K562 (cell line): ENCODE measurements around the gene PHYHD1. TPM values are rescaled to one million over a fixed set of nuclear protein-coding genes. Genes with fewer than 3 reads are reported as not detected.

Experiments used
- ATAC-seq: fragments of 200-7000 bp; cut with Tn5 transposase; 3 replicates; pipeline ENCODE4 v1.9.1; 2020; ENCODE audit warnings: moderate library complexity
- BruUV-seq: library from RNA; stranded (reverse); fragments of 400-500 nt; replicated peaks from 2 replicates; lab custom pipeline; 2021; lab: Mats Ljungman, UMichigan
- CTCF ChIA-PET: fragments of 300-600 bp; formaldehyde crosslinking; extraction: SDS; loops from one replicate; lab custom pipeline; 2021; ENCODE audit warnings: low intra/inter-chr PET ratio; lab: Yijun Ruan, JAX
- POLR2A ChIA-PET: fragments of 300-600, 350-650 bp; sonication (Branson Sonifier 250); formaldehyde crosslinking; extraction: SDS; loops from one replicate; lab custom pipeline; 2021; ENCODE audit warnings: antibody characterized with exemption, inconsistent platforms; lab: Yijun Ruan, JAX
- DNase-seq, 4 experiments: peaks; one replicate each; pipeline versions ENCODE4 v3.0.0 to v3.0.0-alpha.2; 2011 to 2018; ENCODE audit warnings: low spot score in 3 of 4, mixed read lengths in 3 of 4; ENCODE audit errors: extremely low read depth in 1 of 4
- FAIRE-seq: peaks from 2 replicates; lab custom pipeline; 2011; peaks lifted over from hg19 to GRCh38; lab: Jason Lieb, UNC
- H2AFZ ChIP-seq: 2 replicates; pipeline ENCODE4 v1.6.0; 2011; ENCODE audit warnings: low read depth, low read length, control low read depth, inconsistent platforms
- H3K27ac ChIP-seq: fragments of 200-600 bp; 3 replicates; pipeline ENCODE4 v1.8.0; 2011; ENCODE audit warnings: low read depth, mild to moderate bottlenecking, control low read depth, inconsistent platforms, low read length, moderate library complexity, mixed read lengths; ENCODE audit errors: extremely low read depth
- H3K27me3 ChIP-seq, 2 experiments: fragments of 300-600 bp in 1 of 2; 2 replicates in 1 of 2; 3 replicates in 1 of 2; pipeline versions ENCODE4 v1.6.0 to v1.8.0; 2011; ENCODE audit warnings: inconsistent platforms in 2 of 2, low read length in 2 of 2, mild to moderate bottlenecking in 1 of 2, mixed read lengths in 1 of 2, moderate library complexity in 1 of 2; ENCODE audit not compliant: control insufficient read depth in 2 of 2, insufficient read depth in 2 of 2
- H3K36me3 ChIP-seq: fragments of 300-600 bp; 3 replicates; pipeline ENCODE4 v1.8.0; 2011; ENCODE audit warnings: mild to moderate bottlenecking, low read length, inconsistent platforms; ENCODE audit not compliant: control insufficient read depth, insufficient read depth
- H3K4me1 ChIP-seq, 2 experiments: fragments of 200-600 bp in 1 of 2; replicated peaks in 1 of 2; 2 replicates in 1 of 2; 3 replicates in 1 of 2; pipeline versions ENCODE4 v1.5.1 to v1.8.0; 2011; ENCODE audit warnings: inconsistent platforms in 2 of 2, low read length in 2 of 2, mild to moderate bottlenecking in 1 of 2, mixed read lengths in 1 of 2, moderate library complexity in 1 of 2; ENCODE audit not compliant: control insufficient read depth in 2 of 2, insufficient read depth in 2 of 2
- H3K4me2 ChIP-seq: 2 replicates; pipeline ENCODE4 v1.6.1; 2011; ENCODE audit warnings: low read length, control low read depth, inconsistent platforms, mixed read lengths; ENCODE audit not compliant: insufficient read depth
- H3K4me3 ChIP-seq: fragments of 200-600 bp; sonication (generic), shearing (Covaris generic); 2 replicates; pipeline ENCODE4 v1.5.1; 2016; ENCODE audit warnings: control low read depth, inconsistent platforms
- H3K79me2 ChIP-seq: fragments of 200-600 bp; 3 replicates; pipeline ENCODE4 v1.8.0; 2011; ENCODE audit warnings: low read length, inconsistent platforms; ENCODE audit not compliant: control insufficient read depth, insufficient read depth
- H3K9ac ChIP-seq, 2 experiments: 2 replicates each; pipeline versions ENCODE4 v1.6.0 to v1.6.1; 2011; ENCODE audit warnings: low read depth in 2 of 2, low read length in 2 of 2, control low read depth in 1 of 2, inconsistent platforms in 1 of 2, mild to moderate bottlenecking in 1 of 2, mixed read lengths in 1 of 2; ENCODE audit not compliant: insufficient read depth in 1 of 2
- H3K9me1 ChIP-seq: one replicate; pipeline ENCODE4 v1.6.0; 2011; ENCODE audit warnings: inconsistent platforms, mild to moderate bottlenecking, low read length, moderate library complexity; ENCODE audit not compliant: control insufficient read depth, insufficient read depth
- H3K9me3 ChIP-seq: replicated peaks from 2 replicates; pipeline ENCODE4 v1.5.1; 2011; ENCODE audit warnings: low read depth, low read length, inconsistent platforms; ENCODE audit not compliant: control insufficient read depth, insufficient read depth
- H4K20me1 ChIP-seq: replicated peaks from 2 replicates; pipeline ENCODE4 v1.6.1; 2011; ENCODE audit warnings: low read length, inconsistent platforms, mixed read lengths; ENCODE audit not compliant: control insufficient read depth, insufficient read depth
- ATF3 ChIP-seq, 2 experiments: fragments of 450-650 bp in 1 of 2; sonication (generic) in 1 of 2; formaldehyde crosslinking in 1 of 2; IDR thresholded peaks in 1 of 2; conservative IDR thresholded peaks in 1 of 2; 2 replicates each; pipeline versions ENCODE4 v1.6.1 to v1.8.1; 2016 to 2023; ENCODE audit warnings: mild to moderate bottlenecking in 2 of 2, moderate library complexity in 2 of 2, inconsistent platforms in 1 of 2, missing genetic modification reagents in 1 of 2
- BHLHE40 ChIP-seq: IDR thresholded peaks from 2 replicates; pipeline ENCODE4 v1.6.1; 2011; ENCODE audit warnings: low read length, improper control_type of control experiment
- CBFA2T2 ChIP-seq: fragments of 450-650 bp; conservative IDR thresholded peaks from 2 replicates; pipeline ENCODE4 v1.6.1; 2017; ENCODE audit warnings: mild to moderate bottlenecking
- KDM2B ChIP-seq: fragments of 250-450 bp; sonication (Bioruptor Pico); IDR thresholded peaks from 2 replicates; pipeline ENCODE4 v1.8.0; 2021; ENCODE audit warnings: mild to moderate bottlenecking, moderate library complexity
- L3MBTL2 ChIP-seq: fragments of 450-650 bp; IDR thresholded peaks from 2 replicates; pipeline ENCODE4 v1.6.1; 2016; ENCODE audit warnings: mild to moderate bottlenecking, moderate library complexity
- MTF1 ChIP-seq: fragments of 250-450 bp; sonication (Bioruptor Pico); IDR thresholded peaks from 2 replicates; pipeline ENCODE4 v1.9.0; 2021; ENCODE audit warnings: moderate library complexity, mild to moderate bottlenecking, inconsistent platforms, borderline replicate concordance
- NCOA1 ChIP-seq: fragments of 450-650 bp; IDR thresholded peaks from 2 replicates; pipeline ENCODE4 v1.6.1; 2016; ENCODE audit warnings: low read depth
- NFYB ChIP-seq: IDR thresholded peaks from 2 replicates; pipeline ENCODE4 v1.6.1; 2011; ENCODE audit warnings: mild to moderate bottlenecking, moderate library complexity; ENCODE audit not compliant: insufficient read length; ENCODE audit errors: extremely low read depth
- NRF1 ChIP-seq, 2 experiments: fragments of 450-650 bp; IDR thresholded peaks in 1 of 2; conservative IDR thresholded peaks in 1 of 2; 2 replicates each; pipeline ENCODE4 v1.6.1; 2014; ENCODE audit warnings: mild to moderate bottlenecking in 2 of 2
- POLR2G ChIP-seq: fragments of 200-400 bp; formaldehyde crosslinking; IDR thresholded peaks from 2 replicates; pipeline ENCODE4 v1.6.1; 2017; ENCODE audit warnings: low read depth, mild to moderate bottlenecking, antibody characterized with exemption, low read length, moderate library complexity
- PRMT5 ChIP-seq: sonication (generic); formaldehyde crosslinking; IDR thresholded peaks from 2 replicates; pipeline ENCODE4 v1.5.0; 2020; ENCODE audit warnings: missing genetic modification reagents
- SMARCA4 ChIP-seq: fragments of 450-650 bp; IDR thresholded peaks from 2 replicates; pipeline ENCODE4 v1.6.1; 2016
- SOX6 ChIP-seq: fragments of 450-650 bp; IDR thresholded peaks from 2 replicates; pipeline ENCODE4 v1.6.1; 2014; ENCODE audit warnings: mild to moderate bottlenecking
- SRF ChIP-seq, 2 experiments: fragments of 250-450, 450-650 bp in 1 of 2; sonication (Bioruptor Pico) in 1 of 2; sonication (generic) in 1 of 2; formaldehyde crosslinking; IDR thresholded peaks; 2 replicates each; pipeline versions ENCODE4 v1.5.0 to v1.5.1; 2020 to 2022; ENCODE audit warnings: mild to moderate bottlenecking in 1 of 2, missing genetic modification reagents in 1 of 2
- TARDBP ChIP-seq: fragments of 450-650 bp; IDR thresholded peaks from 2 replicates; pipeline ENCODE4 v1.6.1; 2016
- TFAM ChIP-seq: fragments of 250-450 bp; sonication (Bioruptor Pico); conservative IDR thresholded peaks from 2 replicates; pipeline ENCODE4 v1.5.0; 2021; ENCODE audit warnings: mild to moderate bottlenecking, moderate library complexity
- USF1 ChIP-seq: sonication (generic); formaldehyde crosslinking; IDR thresholded peaks from 2 replicates; pipeline ENCODE4 v1.9.0; 2022; ENCODE audit warnings: mild to moderate bottlenecking, missing genetic modification reagents
- ZFP36 ChIP-seq: fragments of 150-350 bp; IDR thresholded peaks from 2 replicates; pipeline ENCODE4 v1.6.1; 2018; ENCODE audit warnings: low read length, low read depth; ENCODE audit not compliant: partially characterized antibody
- ZNF740 ChIP-seq, 3 experiments: fragments of 200-800 bp in 1 of 3; sonication (Bioruptor generic) in 1 of 3; sonication (generic) in 1 of 3; formaldehyde crosslinking in 1 of 3; IDR thresholded peaks; 2 replicates each; pipeline versions ENCODE4 v1.6.1 to v1.8.0; 2016 to 2022; ENCODE audit warnings: mild to moderate bottlenecking in 2 of 3, missing compliant biosample characterization in 2 of 3, missing genetic modification characterization in 2 of 3, missing genetic modification reagents in 1 of 3
- WGBS: fragments of 100-300 bp; shearing (Covaris generic); methylation state at CpG from one replicate; pipeline ENCODE4 v1.1.6; 2016; ENCODE audit warnings: low coverage, mixed read lengths; ENCODE audit not compliant: insufficient coverage; ENCODE audit errors: missing lambda C conversion rate; 5-methylcytosine and 5-hydroxymethylcytosine counted together
- in situ Hi-C: fragments of 300-500 bp; cut with MboI; formaldehyde crosslinking; loops from 4 replicates; pipeline ENCODE4 v1.15.0; 2018; ENCODE audit warnings: inconsistent platforms, mixed read lengths
- intact Hi-C: fragments of 100-400 bp; cut with micrococcal nuclease; formaldehyde crosslinking; loops from 2 replicates; pipeline ENCODE4 v1.14.2; 2022
- polyA plus RNA-seq, 8 experiments: library from polyadenylated mRNA; depleted of rRNA in 4 of 8; stranded (reverse) in 5 of 8; unstranded in 3 of 8; fragments of >200 nt; fragmentation: Nextera tagmentation in 2 of 8; fragmentation: Illumina TruSeq in 1 of 8; extraction: Ambion mirVana in 2 of 8; extraction: Trizol in 1 of 8; gene quantifications; 2 replicates each; pipeline versions ENCODE4 v1.2.1 to v1.2.3, GENCODE V29; 2011 to 2014; ENCODE audit warnings: inconsistent platforms in 1 of 8, missing spikeins in 1 of 8
- total RNA-seq, 7 experiments: library from RNA; depleted of rRNA in 6 of 7; stranded (reverse); fragments of >200 nt in 6 of 7; fragmentation: Illumina TruSeq in 2 of 7; extraction: Trizol in 2 of 7; gene quantifications; 2 replicates each; pipeline versions ENCODE4 v1.2.1 to v1.2.3, GENCODE V29; 2011 to 2021; ENCODE audit warnings: low replicate concordance in 1 of 7

The PHYHD1 gene
- total and polyA plus RNA-seq, 9 of the 15 experiments (the other 6 are each of a cell fraction or from before 2014, with no cell fraction given): 0.36 to 1.3 (median 0.80) TPM

- Histone ChIP-seq H3K36me3 (peaks cover 31% of the 10 kb centered on the region; the same call in 2 of the 3 replicates), H3K9me1 (peaks cover 7% of the 10 kb centered on the region), H3K27me3 (no peaks in the 10 kb centered on the region), H4K20me1 (no peaks in the 10 kb centered on the region; the same call in 1 of the 2 replicates), H3K9ac (peak overlapping the region; percentile 95 to 98), H3K9me3 (no peaks in the 10 kb centered on the region), H3K79me2 (peaks cover 61% of the 10 kb centered on the region), H3K4me2 (peak overlapping the region; percentile 95), H3K27ac (peak overlapping the region; percentile 84), H2AFZ (peak overlapping the region; percentile 73; the same call in 1 of the 2 replicates), H3K4me3 (peak overlapping the region; percentile 95), H3K4me1 (peaks cover 28 to 38% of the 10 kb centered on the region in 2 experiments)
- TSS peak; percentile 35 for BruUV-seq
- ChIA-PET CTCF (no interaction called here), POLR2A (interaction anchor here (0.6 to 1.6 kb wide), 5 partner anchors 12 to 200 kb away, joined by 3 to 5 read pairs (median 3); no protein-coding TSS in a partner anchor)
- intact Hi-C loops: no loop called here
- peak; percentile 90 for FAIRE-seq
- DNase-seq: peak; percentile 31 to 66 (median 51)
- in situ Hi-C loops: no loop called here
- ATAC-seq: peak; percentile 4
- 1% methylated on average over 17 of the region's 19 CpGs for WGBS
- TF ChIP-seq TARDBP: no peak
- no peak for TF ChIP-seq MTF1 (CRISPR knock-in tag)
- TF ChIP-seq POLR2G: no peak
- no peak for TF ChIP-seq NFYB
- TF ChIP-seq NCOA1: no peak; the same call in 1 of the 2 replicates
- no peak for TF ChIP-seq ATF3 (IDR thresholded peaks at IDR 0.05)
- TF ChIP-seq ATF3 (CRISPR knock-in tag; conservative IDR thresholded peaks at IDR 0.05): 0 out of 2 replicates have a peak, but pooled peaks have one; percentile 46
- TF ChIP-seq ZNF740 (CRISPR knock-in tag; IDR thresholded peaks at IDR 0.05): no peak
- peak in 1 of 2 experiments; percentile 2; a peak in 1 of 4 replicates for TF ChIP-seq ZNF740 (tag; IDR thresholded peaks at IDR 0.05)
- TF ChIP-seq NRF1 (conservative IDR thresholded peaks at IDR 0.05 in 1 of 2, IDR thresholded peaks at IDR 0.05 in 1 of 2): no peak
- peak; percentile 57 for TF ChIP-seq CBFA2T2
- TF ChIP-seq L3MBTL2: no peak
- no peak for TF ChIP-seq SOX6
- TF ChIP-seq TFAM (CRISPR knock-in tag): no peak
- TF ChIP-seq KDM2B: no peak
- no peak for TF ChIP-seq SMARCA4
- TF ChIP-seq ZFP36: peak; percentile 15
- TF ChIP-seq USF1 (CRISPR knock-in tag): no peak; the same call in 1 of the 2 replicates
- TF ChIP-seq BHLHE40: no peak
- no peak; a peak in 1 of 4 replicates for TF ChIP-seq SRF (CRISPR knock-in tag; IDR thresholded peaks at IDR 0.05)
- TF ChIP-seq PRMT5 (CRISPR knock-in tag): no peak
Measured at GRCh38 chr9:128882677-128883603, 37.8 kb upstream of the PHYHD1 start.
